Cardiac muscle cell (in vitro differentiated cells and primary cell): ENCODE measurements around the gene OPRD1. TPM values are rescaled to one million over a fixed set of nuclear protein-coding genes. Genes with fewer than 3 reads are reported as not detected.
A peak's percentile ranks its signal among the peaks of the same experiment; 100 is the strongest.

ENCODE experiments used
- DNase-seq, 2 donors: peaks; one replicate each; pipeline versions ENCODE4 v3.0.0 to v3.0.0-alpha.2; 2010 to 2017; ENCODE audit warnings: low read depth in 1 of 2, low spot score in 1 of 2
- H3K27ac ChIP-seq: fragments of 200-600 bp; sonication (generic); 2 replicates; pipeline ENCODE4 v1.5.1; 2016
- H3K27me3 ChIP-seq: fragments of 200-600 bp; sonication (generic); 2 replicates; pipeline ENCODE4 v1.6.0; 2016; ENCODE audit warnings: control low read depth
- H3K36me3 ChIP-seq: fragments of 200-600 bp; sonication (generic); 2 replicates; pipeline ENCODE4 v1.5.1; 2016; ENCODE audit warnings: control low read depth
- H3K4me1 ChIP-seq: fragments of 200-600 bp; sonication (generic); 2 replicates; pipeline ENCODE4 v1.8.1; 2017; ENCODE audit warnings: low read depth, mild to moderate bottlenecking, mixed run types
- H3K4me3 ChIP-seq: fragments of 200-600 bp; sonication (generic); 2 replicates; pipeline ENCODE4 v1.5.1; 2016; ENCODE audit warnings: mild to moderate bottlenecking
- H3K9me3 ChIP-seq: fragments of 200-600 bp; sonication (generic); 2 replicates; pipeline ENCODE4 v1.5.1; 2017; ENCODE audit warnings: low read depth, mild to moderate bottlenecking, control low read depth
- polyA plus RNA-seq: library from polyadenylated mRNA; unstranded; fragments of >200 nt; fragmentation: Nextera tagmentation; extraction: Ambion mirVana; gene quantifications from 2 replicates; pipeline ENCODE4 v1.2.1, GENCODE V29; 2016
- total RNA-seq: library from RNA; depleted of rRNA; stranded (reverse); fragments of >200 nt; gene quantifications from 2 replicates; pipeline ENCODE4 v1.2.3, GENCODE V29; 2016
- TF ChIP-seq, protein P1 (sequence below): IDR thresholded peaks from 2 replicates; pipeline ENCODE4 v1.5.1; 2012; ENCODE audit warnings: low read depth, mild to moderate bottlenecking, low read length

Gene OPRD1
- total and polyA plus RNA-seq, 2 experiments from 2014 or later, result 0.13 to 0.60 TPM

GRCh38 chr1:28887835-28888682, 76.1 kb downstream of the OPRD1 start:
- TF ChIP-seq, protein P1, sequence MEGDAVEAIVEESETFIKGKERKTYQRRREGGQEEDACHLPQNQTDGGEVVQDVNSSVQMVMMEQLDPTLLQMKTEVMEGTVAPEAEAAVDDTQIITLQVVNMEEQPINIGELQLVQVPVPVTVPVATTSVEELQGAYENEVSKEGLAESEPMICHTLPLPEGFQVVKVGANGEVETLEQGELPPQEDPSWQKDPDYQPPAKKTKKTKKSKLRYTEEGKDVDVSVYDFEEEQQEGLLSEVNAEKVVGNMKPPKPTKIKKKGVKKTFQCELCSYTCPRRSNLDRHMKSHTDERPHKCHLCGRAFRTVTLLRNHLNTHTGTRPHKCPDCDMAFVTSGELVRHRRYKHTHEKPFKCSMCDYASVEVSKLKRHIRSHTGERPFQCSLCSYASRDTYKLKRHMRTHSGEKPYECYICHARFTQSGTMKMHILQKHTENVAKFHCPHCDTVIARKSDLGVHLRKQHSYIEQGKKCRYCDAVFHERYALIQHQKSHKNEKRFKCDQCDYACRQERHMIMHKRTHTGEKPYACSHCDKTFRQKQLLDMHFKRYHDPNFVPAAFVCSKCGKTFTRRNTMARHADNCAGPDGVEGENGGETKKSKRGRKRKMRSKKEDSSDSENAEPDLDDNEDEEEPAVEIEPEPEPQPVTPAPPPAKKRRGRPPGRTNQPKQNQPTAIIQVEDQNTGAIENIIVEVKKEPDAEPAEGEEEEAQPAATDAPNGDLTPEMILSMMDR, result no peak
- no peaks in the 10 kb centered on the region for H3K27me3 ChIP-seq
- peak overlapping the region; percentile 92 for H3K4me3 ChIP-seq
- no peaks in the 10 kb centered on the region for H3K9me3 ChIP-seq
- DNase-seq, result peak; percentile 32 to 53
- no peaks in the 10 kb centered on the region for H3K36me3 ChIP-seq
- peak overlapping the region; percentile 16 for H3K27ac ChIP-seq
- peaks cover 17% of the 10 kb centered on the region for H3K4me1 ChIP-seq

DNA sequence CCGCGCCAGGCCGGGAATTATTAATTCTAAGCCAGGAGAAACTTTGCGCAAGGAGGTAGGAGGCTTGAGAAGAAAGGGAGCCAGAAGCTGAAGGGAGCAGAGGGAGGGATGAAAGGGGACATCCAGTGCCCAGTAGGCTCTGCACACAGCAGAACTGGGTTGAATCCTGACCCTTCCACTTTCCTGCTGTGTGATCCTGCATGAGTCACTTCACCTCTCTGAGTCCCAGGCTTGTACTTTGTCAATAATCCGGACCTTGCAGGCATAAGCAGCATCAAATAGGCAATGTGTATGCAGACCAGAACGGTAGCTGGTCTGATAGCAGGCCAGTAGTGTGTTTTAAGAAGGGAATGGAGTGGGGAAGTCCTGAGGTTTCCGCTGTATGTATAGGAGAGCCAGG, 76.9 kb downstream of the OPRD1 start:
- H3K4me1 ChIP-seq, result peaks cover 15% of the 10 kb centered on the region

DNA sequence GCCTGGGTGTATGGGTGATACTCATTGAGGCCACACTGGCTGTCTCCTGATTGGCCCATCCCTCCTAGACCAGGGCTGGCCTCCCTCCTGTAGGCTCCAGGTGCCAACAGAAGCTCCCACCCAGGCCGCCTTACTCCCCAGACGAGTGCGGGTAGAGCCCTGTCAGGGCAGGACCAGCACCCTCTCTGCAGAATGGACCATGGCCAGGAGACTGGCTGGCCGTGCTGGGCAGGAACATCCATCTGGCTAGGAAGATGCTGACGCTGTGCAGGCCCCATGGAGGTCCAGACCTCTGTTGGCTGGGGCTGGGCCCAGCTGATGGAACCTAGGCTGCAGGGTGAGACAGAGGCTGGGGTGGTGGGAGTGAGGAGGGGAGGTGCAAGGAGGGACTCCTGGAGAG, 77.4 kb downstream of the OPRD1 start:
- no peaks in the 10 kb centered on the region for H3K36me3 ChIP-seq
- H3K4me1 ChIP-seq, result peaks cover 12% of the 10 kb centered on the region
- H3K27ac ChIP-seq, result no peak overlapping the region
- no peak for DNase-seq
- no peak overlapping the region for H3K4me3 ChIP-seq
- no peaks in the 10 kb centered on the region for H3K27me3 ChIP-seq
- TF ChIP-seq, protein P1, result no peak
- no peaks in the 10 kb centered on the region for H3K9me3 ChIP-seq

More for the DNA sequence above, 76.9 kb downstream of the OPRD1 start:
- Histone ChIP-seq H3K27ac (no peak overlapping the region), H3K36me3 (no peaks in the 10 kb centered on the region), H3K27me3 (no peaks in the 10 kb centered on the region), H3K4me3 (no peak overlapping the region), H3K9me3 (no peaks in the 10 kb centered on the region)
- TF ChIP-seq, protein P1, result no peak
- DNase-seq, result no peak

- TF ChIP-seq, protein P1, result no peak
- H3K4me1 ChIP-seq, result peaks cover 15% of the 10 kb centered on the region
- no peak overlapping the region for H3K4me3 ChIP-seq
Observed at GRCh38 chr1:28890435-28890834, 78.5 kb downstream of the OPRD1 start.

GRCh38 chr1:28890836-28891235, 78.9 kb downstream of the OPRD1 start:
- peaks cover 15% of the 10 kb centered on the region for H3K4me1 ChIP-seq
- DNase-seq, result no peak
- H3K27me3 ChIP-seq, result no peaks in the 10 kb centered on the region
- H3K27ac ChIP-seq, result no peak overlapping the region
- H3K4me3 ChIP-seq, result no peak overlapping the region
- TF ChIP-seq, protein P1, result no peak
- no peaks in the 10 kb centered on the region for H3K36me3 ChIP-seq
- H3K9me3 ChIP-seq, result no peaks in the 10 kb centered on the region

More at GRCh38 chr1:28890435-28890834, 78.5 kb downstream of the OPRD1 start:
- H3K9me3 ChIP-seq, result no peaks in the 10 kb centered on the region
- no peaks in the 10 kb centered on the region for H3K27me3 ChIP-seq
- H3K36me3 ChIP-seq, result no peaks in the 10 kb centered on the region
- DNase-seq, result no peak
- H3K27ac ChIP-seq, result no peak overlapping the region
